Measurements from ENCODE around the gene TOB1. TPM values are rescaled to one million over a fixed set of nuclear protein-coding genes. Genes with fewer than 3 reads are reported as not detected.

TOB1 gene
- total RNA-seq, 2 experiments from 2014 or later: 34.4 to 40.5 TPM

DNA sequence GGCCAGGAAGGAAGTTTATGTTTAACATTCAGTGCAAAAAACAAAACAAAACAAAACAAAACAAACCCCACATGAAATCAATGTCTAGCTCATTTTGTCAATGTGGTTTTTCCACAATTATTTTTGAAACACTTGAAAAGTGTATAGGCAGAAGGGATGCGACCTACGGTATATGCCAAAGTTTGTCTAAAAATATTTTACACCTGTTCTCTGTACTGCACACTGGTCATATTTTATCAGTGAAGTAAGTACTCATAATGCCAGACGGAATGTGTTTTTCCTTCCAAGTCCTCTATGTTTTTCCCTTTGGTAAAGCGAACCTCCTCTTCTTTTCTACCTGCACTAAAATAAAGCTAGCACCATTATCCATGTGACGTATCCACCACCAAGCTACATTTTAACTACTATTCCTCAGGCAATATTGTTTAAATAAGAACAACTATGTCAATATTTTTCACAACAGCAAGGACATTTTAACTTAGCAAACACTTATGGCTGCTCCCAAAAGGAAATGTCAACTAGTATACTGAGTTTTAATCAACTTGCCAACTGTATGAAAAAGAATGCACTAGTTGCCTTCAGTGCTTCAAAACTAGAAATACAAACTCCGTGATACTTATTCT, 10.3 kb downstream of the TOB1 start:
- H3K27me3 Mint-ChIP-seq: no peaks in the 10 kb centered on the region
- TF ChIP-seq, protein P1, sequence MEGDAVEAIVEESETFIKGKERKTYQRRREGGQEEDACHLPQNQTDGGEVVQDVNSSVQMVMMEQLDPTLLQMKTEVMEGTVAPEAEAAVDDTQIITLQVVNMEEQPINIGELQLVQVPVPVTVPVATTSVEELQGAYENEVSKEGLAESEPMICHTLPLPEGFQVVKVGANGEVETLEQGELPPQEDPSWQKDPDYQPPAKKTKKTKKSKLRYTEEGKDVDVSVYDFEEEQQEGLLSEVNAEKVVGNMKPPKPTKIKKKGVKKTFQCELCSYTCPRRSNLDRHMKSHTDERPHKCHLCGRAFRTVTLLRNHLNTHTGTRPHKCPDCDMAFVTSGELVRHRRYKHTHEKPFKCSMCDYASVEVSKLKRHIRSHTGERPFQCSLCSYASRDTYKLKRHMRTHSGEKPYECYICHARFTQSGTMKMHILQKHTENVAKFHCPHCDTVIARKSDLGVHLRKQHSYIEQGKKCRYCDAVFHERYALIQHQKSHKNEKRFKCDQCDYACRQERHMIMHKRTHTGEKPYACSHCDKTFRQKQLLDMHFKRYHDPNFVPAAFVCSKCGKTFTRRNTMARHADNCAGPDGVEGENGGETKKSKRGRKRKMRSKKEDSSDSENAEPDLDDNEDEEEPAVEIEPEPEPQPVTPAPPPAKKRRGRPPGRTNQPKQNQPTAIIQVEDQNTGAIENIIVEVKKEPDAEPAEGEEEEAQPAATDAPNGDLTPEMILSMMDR (IDR thresholded peaks at IDR 0.05): no peak
- H3K4me1 Mint-ChIP-seq (ENCODE audit: low read depth): peaks cover 13% of the 10 kb centered on the region
- H3K36me3 Mint-ChIP-seq (ENCODE audit: low read depth): no peaks in the 10 kb centered on the region
- no peaks in the 10 kb centered on the region for H3K9me3 Mint-ChIP-seq
- intact Hi-C loops (cut with micrococcal nuclease): no loop called here
- DNase-seq (no peak), ATAC-seq (no peak)
- ChIA-PET CTCF (interaction anchor here (0.6 to 2.2 kb wide), 15 partner anchors 9 to 298 kb away, joined by 3 to 10 read pairs (median 3); partner anchors contain the start of genes NME1 and TOB1), POLR2A (interaction anchor here (0.5 to 2.0 kb wide), 2 partner anchors 10 to 78 kb away, joined by 3 to 22 read pairs; partner anchors contain the start of gene TOB1)
- no peak overlapping the region for H3K27ac Mint-ChIP-seq
- no peak overlapping the region for H3K4me3 Mint-ChIP-seq

DNA sequence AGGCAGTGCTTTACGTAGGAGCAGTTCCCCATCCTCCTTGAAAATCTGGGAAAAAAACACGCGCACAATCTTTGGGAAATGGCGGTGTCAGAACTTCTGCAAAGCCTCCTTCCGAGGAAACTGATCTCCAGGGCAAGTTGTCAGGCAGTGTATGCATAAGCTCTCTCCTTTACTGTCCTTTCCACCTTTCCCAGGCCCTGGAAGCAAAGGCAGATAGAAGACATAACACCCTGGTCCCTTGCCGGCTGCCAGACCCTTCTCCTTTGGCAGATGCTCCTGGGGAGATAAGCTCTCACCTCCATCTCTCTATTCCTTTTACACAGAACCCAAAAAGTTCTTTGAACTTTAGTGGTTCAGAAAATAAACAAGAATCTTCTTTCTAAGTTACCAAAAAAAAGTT, 12.4 kb downstream of the TOB1 start:
- H3K36me3 Mint-ChIP-seq (ENCODE audit: low read depth): no peaks in the 10 kb centered on the region
- ATAC-seq (no peak), DNase-seq (no peak)
- TF ChIP-seq, protein P1 (IDR thresholded peaks at IDR 0.05): no peak
- H3K9me3 Mint-ChIP-seq: no peaks in the 10 kb centered on the region
- peaks cover 13% of the 10 kb centered on the region for H3K4me1 Mint-ChIP-seq (ENCODE audit: low read depth)
- intact Hi-C loops (cut with micrococcal nuclease): loop anchor here (2.0 kb wide), 1 partner anchor 103 kb away; no protein-coding TSS in a partner anchor
- H3K27me3 Mint-ChIP-seq: no peaks in the 10 kb centered on the region
- ChIA-PET CTCF (interaction anchor here (0.9 to 7.7 kb wide), 12 partner anchors 10 to 300 kb away, joined by 3 to 132 read pairs (median 18); partner anchors contain the start of genes NME1 and TOB1), POLR2A (interaction anchor here (0.7 to 3.5 kb wide), 3 partner anchors 10 to 95 kb away, joined by 3 to 52 read pairs (median 3); partner anchors contain the start of gene TOB1)
- H3K27ac Mint-ChIP-seq: no peak overlapping the region
- no peak overlapping the region for H3K4me3 Mint-ChIP-seq

DNA sequence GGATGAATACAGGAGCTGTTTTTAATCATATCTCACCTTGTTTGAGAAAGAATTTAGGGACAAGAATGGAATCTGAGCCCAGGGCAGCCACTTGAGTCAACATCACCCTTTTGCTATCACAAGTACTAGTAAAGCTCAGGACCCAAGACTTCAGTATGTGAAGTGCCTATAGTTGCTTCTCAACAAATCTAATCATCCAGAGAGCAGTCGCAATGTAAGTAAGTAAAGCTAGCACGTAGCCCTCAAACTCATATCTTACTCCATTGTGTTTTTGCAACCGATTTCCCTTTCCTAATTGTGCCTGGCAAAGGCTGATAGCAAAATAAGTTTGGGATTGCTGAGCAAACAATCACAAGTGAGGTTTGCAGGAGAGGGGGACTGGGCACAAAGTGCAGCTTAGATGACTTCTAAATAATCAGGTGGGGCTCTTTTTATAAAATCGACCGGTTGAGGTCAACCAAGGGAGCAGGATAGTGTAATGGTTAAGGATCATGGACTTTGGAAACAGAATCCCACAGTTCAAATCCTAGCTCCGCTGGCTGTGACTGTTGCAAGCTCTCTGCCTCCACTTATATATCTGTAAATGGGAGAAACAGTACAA, 13.0 kb downstream of the TOB1 start:
- no peak overlapping the region for H3K4me3 Mint-ChIP-seq
- H3K4me1 Mint-ChIP-seq (ENCODE audit: low read depth): peaks cover 13% of the 10 kb centered on the region
- TF ChIP-seq, protein P1 (IDR thresholded peaks at IDR 0.05): no peak
- DNase-seq (no peak), ATAC-seq (no peak)
- H3K27ac Mint-ChIP-seq: no peak overlapping the region
- POLR2A ChIA-PET: interaction anchor here (0.6 to 3.5 kb wide), 9 partner anchors 11 to 215 kb away, joined by 3 to 52 read pairs (median 3); partner anchors contain the start of gene TOB1
- CTCF ChIA-PET: interaction anchor here (0.8 to 7.7 kb wide), 30 partner anchors 10 to 307 kb away, joined by 3 to 132 read pairs (median 5); partner anchors contain the start of genes NME1, SPATA20 and TOB1
- intact Hi-C loops (cut with micrococcal nuclease): loop anchor here (2.0 kb wide), 1 partner anchor 104 kb away; no protein-coding TSS in a partner anchor
- no peaks in the 10 kb centered on the region for H3K36me3 Mint-ChIP-seq (ENCODE audit: low read depth)
- no peaks in the 10 kb centered on the region for H3K9me3 Mint-ChIP-seq
- no peaks in the 10 kb centered on the region for H3K27me3 Mint-ChIP-seq

DNA sequence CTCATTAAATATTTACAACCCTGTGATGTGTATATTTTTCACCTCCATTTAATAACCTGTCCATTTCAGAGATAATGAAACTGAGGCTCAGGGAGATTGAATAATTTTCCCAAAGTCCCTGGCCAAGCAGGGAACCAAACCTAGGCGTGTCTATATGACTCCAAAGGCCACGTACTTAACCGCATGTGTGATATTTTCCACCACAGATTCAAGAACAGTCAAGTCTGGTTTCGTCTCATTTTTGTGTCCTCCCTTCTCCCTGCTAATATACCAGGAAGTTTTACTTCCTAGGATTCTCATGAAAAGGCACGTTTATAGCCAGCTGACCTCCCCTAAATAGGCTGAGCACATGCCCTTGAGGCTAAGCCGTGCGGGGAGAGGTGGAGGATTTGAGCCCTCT, 15.5 kb downstream of the TOB1 start:
- Mint-ChIP-seq H3K27me3 (no peaks in the 10 kb centered on the region), H3K27ac (no peak overlapping the region), H3K9me3 (no peaks in the 10 kb centered on the region), H3K36me3 (ENCODE audit: low read depth) (no peaks in the 10 kb centered on the region), H3K4me1 (ENCODE audit: low read depth) (peaks cover 13% of the 10 kb centered on the region), H3K4me3 (no peak overlapping the region)
- POLR2A ChIA-PET: interaction anchor here (0.9 to 2.7 kb wide), 2 partner anchors 16 to 52 kb away, joined by 3 to 9 read pairs; partner anchors contain the start of gene TOB1
- CTCF ChIA-PET: interaction anchor here (1.0 to 7.7 kb wide), 7 partner anchors 7 to 104 kb away, joined by 3 to 132 read pairs (median 8); partner anchors contain the start of gene TOB1
- intact Hi-C loops (cut with micrococcal nuclease): no loop called here
- ATAC-seq (no peak), DNase-seq (no peak)
- TF ChIP-seq, protein P1 (IDR thresholded peaks at IDR 0.05): no peak
